Skeletal muscle cell (primary cell): ENCODE measurements around the gene CMTM4.
"Not testable (repeated sequence)": the region's sequence is repeated elsewhere in the genome, so short reads cannot be mapped to it uniquely, and the experiment has no call there.

Experiments
- DNase-seq: peaks from one replicate; pipeline ENCODE4 v3.0.0-alpha.2; 2010; ENCODE audit warnings: low read depth
- H3K4me3 ChIP-seq: 2 replicates; pipeline ENCODE4 v1.5.1; 2011; ENCODE audit warnings: low read depth, mild to moderate bottlenecking, control low read depth, low read length, moderate library complexity

Gene CMTM4

GRCh38 chr16:66651474-66651765 lies 45.1 kb downstream of the CMTM4 start:
- H3K4me3 ChIP-seq: peak overlapping the region; percentile 21
- DNase-seq: no peak

GRCh38 chr16:66650707-66651473 lies 45.7 kb downstream of the CMTM4 start:
- peak overlapping the region; percentile 21 for H3K4me3 ChIP-seq
- DNase-seq: peak; percentile 35

- no peak overlapping the region for H3K4me3 ChIP-seq
- DNase-seq: no peak
These were observed 46.8 kb downstream of the CMTM4 start for GRCh38 chr16:66649636-66650205.

- no peak overlapping the region for H3K4me3 ChIP-seq
- DNase-seq: no peak
These were observed 47.4 kb downstream of the CMTM4 start for GRCh38 chr16:66649167-66649566.

GRCh38 chr16:66647866-66648265 lies 48.7 kb downstream of the CMTM4 start:
- no peak for DNase-seq
- H3K4me3 ChIP-seq: no peak overlapping the region

GRCh38 chr16:66641387-66641786 lies 55.2 kb downstream of the CMTM4 start:
- DNase-seq: no peak
- no peak overlapping the region for H3K4me3 ChIP-seq

GRCh38 chr16:66640724-66641314 lies 55.7 kb downstream of the CMTM4 start:
- DNase-seq: no peak

GRCh38 chr16:66639091-66639885 lies 57.3 kb downstream of the CMTM4 start:
- no peak for DNase-seq
- no peak overlapping the region for H3K4me3 ChIP-seq

More at GRCh38 chr16:66640724-66641314, 55.7 kb downstream of the CMTM4 start:
- H3K4me3 ChIP-seq: no peak overlapping the region

- no peak overlapping the region for H3K4me3 ChIP-seq
- DNase-seq: no peak
These were observed 58.7 kb downstream of the CMTM4 start for GRCh38 chr16:66637806-66638205.

GRCh38 chr16:66636199-66636598 lies 60.3 kb downstream of the CMTM4 start:
- no peak overlapping the region for H3K4me3 ChIP-seq
- no peak for DNase-seq

GRCh38 chr16:66635406-66635805 lies 61.1 kb downstream of the CMTM4 start:
- no peak for DNase-seq
- no peak overlapping the region for H3K4me3 ChIP-seq

- DNase-seq: no peak
- no peak overlapping the region for H3K4me3 ChIP-seq
These were observed 61.9 kb downstream of the CMTM4 start for GRCh38 chr16:66634527-66635196.

GRCh38 chr16:66631558-66631957 lies 65.0 kb downstream of the CMTM4 start:
- not testable (repeated sequence) for DNase-seq, H3K4me3 ChIP-seq

GRCh38 chr16:66630561-66631260 lies 65.8 kb downstream of the CMTM4 start:
- DNase-seq, H3K4me3 ChIP-seq: not testable (repeated sequence)

- no peak for DNase-seq
- no peak overlapping the region for H3K4me3 ChIP-seq
These were observed 66.7 kb downstream of the CMTM4 start for GRCh38 chr16:66629856-66630255.

- DNase-seq, H3K4me3 ChIP-seq: not testable (repeated sequence)
These were observed 68.7 kb downstream of the CMTM4 start for GRCh38 chr16:66627611-66628378.

- DNase-seq: no peak
- no peak overlapping the region for H3K4me3 ChIP-seq
These were observed 72.8 kb downstream of the CMTM4 start for GRCh38 chr16:66623755-66624154.

- H3K4me3 ChIP-seq: no peak overlapping the region
- DNase-seq: no peak
These were observed 73.7 kb downstream of the CMTM4 start for GRCh38 chr16:66622863-66623262.
